GM12878 (cell line): Measurements from ENCODE around the gene LETM1. TPM values are rescaled to one million over a fixed set of nuclear protein-coding genes. Genes with fewer than 3 reads are reported as not detected.

ENCODE experiments used
- CTCF ChIP-seq, 3 experiments: IDR thresholded peaks in 2 of 3; conservative IDR thresholded peaks in 1 of 3; 2 replicates each; pipeline ENCODE4 v1.5.1; 2011; ENCODE audit warnings: low read depth in 3 of 3, low read length in 3 of 3, mild to moderate bottlenecking in 3 of 3, control low read depth in 2 of 3, moderate library complexity in 2 of 3, inconsistent platforms in 1 of 3, mixed read lengths in 1 of 3; ENCODE audit not compliant: control insufficient read depth in 2 of 3, insufficient read depth in 1 of 3; ENCODE audit errors: extremely low read depth in 1 of 3
- EGR1 ChIP-seq, 2 experiments: IDR thresholded peaks; 1 replicate in 1 of 2; 2 replicates in 1 of 2; pipeline ENCODE4 v1.6.1; 2011 to 2012; ENCODE audit warnings: low read depth in 2 of 2, low read length in 2 of 2, borderline replicate concordance in 1 of 2, mild to moderate bottlenecking in 1 of 2, moderate library complexity in 1 of 2
- ELK1 ChIP-seq: IDR thresholded peaks from 2 replicates; pipeline ENCODE4 v1.6.1; 2012; ENCODE audit warnings: low read depth, low read length, improper control_type of control experiment
- HDGF ChIP-seq: fragments of 450-650 bp; IDR thresholded peaks from 2 replicates; pipeline ENCODE4 v1.6.1; 2016; ENCODE audit warnings: antibody characterized with exemption
- JUND ChIP-seq: IDR thresholded peaks from 2 replicates; pipeline ENCODE4 v1.6.1; 2012; ENCODE audit warnings: low read depth, mild to moderate bottlenecking, low read length, improper control_type of control experiment, moderate library complexity
- KLF5 ChIP-seq: fragments of 450-650 bp; IDR thresholded peaks from 2 replicates; pipeline ENCODE4 v1.6.1; 2014; ENCODE audit warnings: mild to moderate bottlenecking; ENCODE audit not compliant: partially characterized antibody
- NBN ChIP-seq: fragments of 450-650 bp; IDR thresholded peaks from 2 replicates; pipeline ENCODE4 v1.6.1; 2016
- NR2F1 ChIP-seq: fragments of 450-650 bp; conservative IDR thresholded peaks from 2 replicates; pipeline ENCODE4 v1.6.1; 2017; ENCODE audit warnings: mild to moderate bottlenecking
- PML ChIP-seq: IDR thresholded peaks from 2 replicates; pipeline ENCODE4 v1.6.1; 2012; ENCODE audit warnings: low read length, inconsistent platforms
- SMARCA5 ChIP-seq: fragments of 450-650 bp; IDR thresholded peaks from 2 replicates; pipeline ENCODE4 v1.6.1; 2017; ENCODE audit warnings: mild to moderate bottlenecking
- YY1 ChIP-seq: IDR thresholded peaks from 2 replicates; pipeline ENCODE4 v1.6.1; 2011; ENCODE audit warnings: low read depth, mild to moderate bottlenecking, low read length
- ZNF384 ChIP-seq: IDR thresholded peaks from 2 replicates; pipeline ENCODE4 v1.6.1; 2012; ENCODE audit warnings: low read depth, mild to moderate bottlenecking, low read length, improper control_type of control experiment, borderline replicate concordance
- ZNF622 ChIP-seq: fragments of 450-650 bp; IDR thresholded peaks from 2 replicates; pipeline ENCODE4 v1.6.1; 2017; ENCODE audit warnings: mild to moderate bottlenecking, inconsistent platforms
- polyA plus RNA-seq, 11 experiments: library from polyadenylated mRNA; depleted of rRNA in 4 of 11; unstranded in 6 of 11; stranded (reverse) in 5 of 11; fragments of >200 nt; fragmentation: Nextera tagmentation in 4 of 11; fragmentation: Illumina TruSeq in 1 of 11; extraction: Ambion mirVana in 4 of 11; extraction: Trizol in 1 of 11; gene quantifications; 1 replicate in 1 of 11; 2 replicates in 10 of 11; pipeline versions ENCODE4 v1.2.1 to v1.2.3, GENCODE V29; 2011 to 2016; ENCODE audit warnings: inconsistent platforms in 2 of 11, missing spikeins in 2 of 11, low read depth in 1 of 11
- total RNA-seq, 4 experiments: library from RNA; depleted of rRNA in 3 of 4; stranded (reverse); fragments of >200 nt in 3 of 4; fragmentation: Illumina TruSeq in 1 of 4; extraction: Trizol in 1 of 4; gene quantifications; 2 replicates each; pipeline versions ENCODE4 v1.2.1 to v1.2.3, GENCODE V29; 2013 to 2021
- TF ChIP-seq, protein P1 (sequence below): fragments of 450-650 bp; formaldehyde crosslinking; IDR thresholded peaks from 2 replicates; pipeline ENCODE4 v1.4.0; 2022; ENCODE audit warnings: mild to moderate bottlenecking, moderate library complexity
- TF ChIP-seq, protein P2 (sequence below): IDR thresholded peaks from 2 replicates; pipeline ENCODE4 v1.6.1; 2012; ENCODE audit warnings: mild to moderate bottlenecking, low read depth, low read length

The LETM1 gene
- total and polyA plus RNA-seq, 10 of the 15 experiments (the other 5 are each of a cell fraction or from before 2014, with no cell fraction given) = 2.6 to 65.2 (median 30.2) TPM

- TF ChIP-seq NBN (0 out of 2 replicates have a peak, but pooled peaks have one; percentile 44), HDGF (peak; percentile 71; the same call in 1 of the 2 replicates), PML (no peak), ZNF622 (no peak), ZNF384 (no peak), JUND (no peak), EGR1 (IDR thresholded peaks at IDR 0.05; ENCODE audit: borderline replicate concordance in 1 of 2, low read depth in 2 of 2, low read length in 2 of 2) (peak in 1 of 2 experiments; percentile 76; a peak in 1 of 3 replicates), YY1 (peak; percentile 34; the same call in 1 of the 2 replicates), SMARCA5 (no peak), ELK1 (0 out of 2 replicates have a peak, but pooled peaks have one; percentile 9), CTCF (IDR thresholded peaks at IDR 0.05 in 2 of 3, conservative IDR thresholded peaks at IDR 0.05 in 1 of 3; ENCODE audit: control insufficient read depth in 2 of 3, extremely low read depth in 1 of 3, insufficient read depth in 1 of 3, low read depth in 3 of 3, low read length in 3 of 3) (no peak), KLF5 (no peak), NR2F1 (no peak)
- TF ChIP-seq, protein P1, sequence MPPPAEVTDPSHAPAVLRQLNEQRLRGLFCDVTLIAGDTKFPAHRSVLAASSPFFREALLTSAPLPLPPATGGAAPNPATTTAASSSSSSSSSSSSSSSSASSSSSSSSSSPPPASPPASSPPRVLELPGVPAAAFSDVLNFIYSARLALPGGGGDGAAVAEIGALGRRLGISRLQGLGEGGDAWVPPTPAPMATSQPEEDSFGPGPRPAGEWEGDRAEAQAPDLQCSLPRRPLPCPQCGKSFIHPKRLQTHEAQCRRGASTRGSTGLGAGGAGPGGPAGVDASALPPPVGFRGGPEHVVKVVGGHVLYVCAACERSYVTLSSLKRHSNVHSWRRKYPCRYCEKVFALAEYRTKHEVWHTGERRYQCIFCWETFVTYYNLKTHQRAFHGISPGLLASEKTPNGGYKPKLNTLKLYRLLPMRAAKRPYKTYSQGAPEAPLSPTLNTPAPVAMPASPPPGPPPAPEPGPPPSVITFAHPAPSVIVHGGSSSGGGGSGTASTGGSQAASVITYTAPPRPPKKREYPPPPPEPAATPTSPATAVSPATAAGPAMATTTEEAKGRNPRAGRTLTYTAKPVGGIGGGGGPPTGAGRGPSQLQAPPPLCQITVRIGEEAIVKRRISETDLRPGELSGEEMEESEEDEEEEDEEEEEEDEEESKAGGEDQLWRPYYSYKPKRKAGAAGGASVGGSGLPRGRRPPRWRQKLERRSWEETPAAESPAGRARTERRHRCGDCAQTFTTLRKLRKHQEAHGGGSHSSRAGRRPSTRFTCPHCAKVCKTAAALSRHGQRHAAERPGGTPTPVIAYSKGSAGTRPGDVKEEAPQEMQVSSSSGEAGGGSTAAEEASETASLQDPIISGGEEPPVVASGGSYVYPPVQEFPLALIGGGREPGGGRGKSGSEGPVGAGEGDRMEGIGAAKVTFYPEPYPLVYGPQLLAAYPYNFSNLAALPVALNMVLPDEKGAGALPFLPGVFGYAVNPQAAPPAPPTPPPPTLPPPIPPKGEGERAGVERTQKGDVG = no peak
- TF ChIP-seq, protein P2, sequence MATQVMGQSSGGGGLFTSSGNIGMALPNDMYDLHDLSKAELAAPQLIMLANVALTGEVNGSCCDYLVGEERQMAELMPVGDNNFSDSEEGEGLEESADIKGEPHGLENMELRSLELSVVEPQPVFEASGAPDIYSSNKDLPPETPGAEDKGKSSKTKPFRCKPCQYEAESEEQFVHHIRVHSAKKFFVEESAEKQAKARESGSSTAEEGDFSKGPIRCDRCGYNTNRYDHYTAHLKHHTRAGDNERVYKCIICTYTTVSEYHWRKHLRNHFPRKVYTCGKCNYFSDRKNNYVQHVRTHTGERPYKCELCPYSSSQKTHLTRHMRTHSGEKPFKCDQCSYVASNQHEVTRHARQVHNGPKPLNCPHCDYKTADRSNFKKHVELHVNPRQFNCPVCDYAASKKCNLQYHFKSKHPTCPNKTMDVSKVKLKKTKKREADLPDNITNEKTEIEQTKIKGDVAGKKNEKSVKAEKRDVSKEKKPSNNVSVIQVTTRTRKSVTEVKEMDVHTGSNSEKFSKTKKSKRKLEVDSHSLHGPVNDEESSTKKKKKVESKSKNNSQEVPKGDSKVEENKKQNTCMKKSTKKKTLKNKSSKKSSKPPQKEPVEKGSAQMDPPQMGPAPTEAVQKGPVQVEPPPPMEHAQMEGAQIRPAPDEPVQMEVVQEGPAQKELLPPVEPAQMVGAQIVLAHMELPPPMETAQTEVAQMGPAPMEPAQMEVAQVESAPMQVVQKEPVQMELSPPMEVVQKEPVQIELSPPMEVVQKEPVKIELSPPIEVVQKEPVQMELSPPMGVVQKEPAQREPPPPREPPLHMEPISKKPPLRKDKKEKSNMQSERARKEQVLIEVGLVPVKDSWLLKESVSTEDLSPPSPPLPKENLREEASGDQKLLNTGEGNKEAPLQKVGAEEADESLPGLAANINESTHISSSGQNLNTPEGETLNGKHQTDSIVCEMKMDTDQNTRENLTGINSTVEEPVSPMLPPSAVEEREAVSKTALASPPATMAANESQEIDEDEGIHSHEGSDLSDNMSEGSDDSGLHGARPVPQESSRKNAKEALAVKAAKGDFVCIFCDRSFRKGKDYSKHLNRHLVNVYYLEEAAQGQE = no peak
Measured at GRCh38 chr4:1870328-1870577, 14.3 kb upstream of the LETM1 start (continued).
